ENCODE measurements around the gene KIF3B.

The KIF3B gene

DNA sequence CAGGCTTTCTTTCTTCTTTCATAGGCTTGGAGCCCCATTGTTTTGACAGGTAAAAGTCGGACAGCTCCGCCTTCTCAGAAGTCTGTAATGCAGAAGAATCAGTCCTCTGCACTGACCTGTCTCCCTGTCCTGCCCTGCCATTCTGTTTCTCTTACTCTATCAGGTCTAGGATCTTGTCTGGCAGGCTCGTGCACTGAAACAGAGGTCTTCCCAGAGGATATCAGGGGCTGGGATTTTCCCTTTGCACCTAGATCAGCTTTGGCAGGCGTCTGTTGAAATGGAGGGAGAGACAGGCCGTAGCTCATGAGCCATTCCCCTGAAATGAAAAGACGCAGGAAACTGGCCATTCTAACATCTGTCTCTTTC is 25.0 kb downstream of the KIF3B start:
- no peak overlapping the region for H3K9ac ChIP-seq
- peaks cover 16% of the 10 kb centered on the region for H3K4me1 ChIP-seq
- H3K27ac ChIP-seq, result no peak overlapping the region
- no peaks in the 10 kb centered on the region for H3K9me3 ChIP-seq (ENCODE audit: control insufficient read depth, low read length)
- H3K4me2 ChIP-seq (ENCODE audit: low read length), result no peak overlapping the region
- H3K4me3 ChIP-seq (ENCODE audit: low read depth, low read length), result no peak overlapping the region
- TF ChIP-seq, protein P1, sequence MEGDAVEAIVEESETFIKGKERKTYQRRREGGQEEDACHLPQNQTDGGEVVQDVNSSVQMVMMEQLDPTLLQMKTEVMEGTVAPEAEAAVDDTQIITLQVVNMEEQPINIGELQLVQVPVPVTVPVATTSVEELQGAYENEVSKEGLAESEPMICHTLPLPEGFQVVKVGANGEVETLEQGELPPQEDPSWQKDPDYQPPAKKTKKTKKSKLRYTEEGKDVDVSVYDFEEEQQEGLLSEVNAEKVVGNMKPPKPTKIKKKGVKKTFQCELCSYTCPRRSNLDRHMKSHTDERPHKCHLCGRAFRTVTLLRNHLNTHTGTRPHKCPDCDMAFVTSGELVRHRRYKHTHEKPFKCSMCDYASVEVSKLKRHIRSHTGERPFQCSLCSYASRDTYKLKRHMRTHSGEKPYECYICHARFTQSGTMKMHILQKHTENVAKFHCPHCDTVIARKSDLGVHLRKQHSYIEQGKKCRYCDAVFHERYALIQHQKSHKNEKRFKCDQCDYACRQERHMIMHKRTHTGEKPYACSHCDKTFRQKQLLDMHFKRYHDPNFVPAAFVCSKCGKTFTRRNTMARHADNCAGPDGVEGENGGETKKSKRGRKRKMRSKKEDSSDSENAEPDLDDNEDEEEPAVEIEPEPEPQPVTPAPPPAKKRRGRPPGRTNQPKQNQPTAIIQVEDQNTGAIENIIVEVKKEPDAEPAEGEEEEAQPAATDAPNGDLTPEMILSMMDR (IDR thresholded peaks at IDR 0.05), result no peak
- no peak overlapping the region for H2AFZ ChIP-seq
- no peaks in the 10 kb centered on the region for H3K27me3 ChIP-seq (ENCODE audit: control insufficient read depth, insufficient read depth, low read length)
- H3K79me2 ChIP-seq, result peaks cover 37% of the 10 kb centered on the region
- H3K36me3 ChIP-seq (ENCODE audit: control insufficient read depth, insufficient read depth, low read length), result no peaks in the 10 kb centered on the region

DNA sequence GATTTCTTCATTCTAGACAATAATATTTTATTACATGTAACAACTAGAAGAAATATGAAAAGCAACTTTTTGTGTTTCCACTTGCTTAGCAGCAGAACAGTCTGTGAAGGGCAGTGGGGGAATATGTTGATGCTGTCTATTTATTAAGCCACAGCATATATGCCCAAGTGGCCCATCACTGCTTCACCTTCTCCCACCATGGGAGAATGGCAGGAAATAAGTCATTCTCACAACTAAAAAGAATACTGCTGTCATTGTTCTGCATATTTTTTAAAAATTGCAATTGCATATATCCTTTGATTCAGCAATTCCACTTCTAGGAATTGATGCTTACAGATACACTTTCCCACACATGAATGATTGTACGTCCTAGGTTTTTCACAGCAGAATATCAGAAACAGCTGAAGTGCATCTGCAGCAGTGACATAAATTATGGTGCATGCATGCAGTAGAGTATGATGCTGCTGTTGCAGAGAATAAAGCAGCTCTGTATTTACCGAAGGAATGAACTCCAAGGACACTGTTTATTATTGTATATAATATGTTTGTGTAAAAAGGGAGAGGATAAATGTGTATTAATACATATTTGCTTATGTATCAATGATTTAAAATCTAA is 26.8 kb downstream of the KIF3B start:
- no peaks in the 10 kb centered on the region for H3K9me3 ChIP-seq (ENCODE audit: control insufficient read depth, low read length)
- no peak overlapping the region for H3K4me2 ChIP-seq (ENCODE audit: low read length)
- H3K27me3 ChIP-seq (ENCODE audit: control insufficient read depth, insufficient read depth, low read length), result no peaks in the 10 kb centered on the region
- no peak overlapping the region for H3K9ac ChIP-seq
- H3K4me3 ChIP-seq (ENCODE audit: low read depth, low read length), result no peak overlapping the region
- TF ChIP-seq, protein P1 (IDR thresholded peaks at IDR 0.05), result no peak
- peaks cover 13% of the 10 kb centered on the region for H3K4me1 ChIP-seq
- H3K79me2 ChIP-seq, result peaks cover 31% of the 10 kb centered on the region
- H2AFZ ChIP-seq, result no peak overlapping the region
- H3K27ac ChIP-seq, result no peak overlapping the region
- H3K36me3 ChIP-seq (ENCODE audit: control insufficient read depth, insufficient read depth, low read length), result no peaks in the 10 kb centered on the region

DNA sequence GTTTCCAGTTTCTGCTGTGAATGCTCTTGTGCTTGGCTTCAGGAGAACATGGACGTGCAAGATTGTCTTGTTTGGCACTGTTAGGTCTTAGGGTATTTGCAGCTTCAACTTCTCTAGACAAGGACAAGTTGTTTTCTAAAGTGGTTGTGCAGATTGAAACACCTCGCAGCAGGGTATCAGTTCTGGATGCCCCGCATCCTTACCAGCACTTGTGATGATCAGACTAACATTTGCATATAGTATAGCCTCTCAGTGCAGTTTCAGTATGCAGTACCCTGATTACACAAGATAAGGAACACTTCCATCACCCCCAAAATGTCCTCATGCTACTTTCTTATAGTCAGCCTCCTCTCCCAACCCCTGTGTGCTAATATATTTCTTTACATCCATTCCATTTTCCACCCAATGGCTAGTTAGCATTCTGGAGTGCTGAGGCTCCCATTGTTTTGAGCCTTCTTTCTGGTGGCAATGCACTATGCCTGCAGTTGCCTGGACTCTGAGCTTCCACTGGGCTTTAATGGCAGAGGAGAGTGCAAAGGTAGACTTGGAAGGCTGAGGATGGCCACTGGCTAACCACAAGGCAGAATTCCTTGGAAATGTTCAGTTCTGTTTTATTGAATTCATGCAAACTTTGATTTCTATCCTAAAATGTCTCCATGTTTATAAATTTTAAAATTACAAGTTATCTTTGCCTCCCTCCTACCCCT is 35.4 kb downstream of the KIF3B start:
- Histone ChIP-seq H3K36me3 (ENCODE audit: control insufficient read depth, insufficient read depth, low read length) (no peaks in the 10 kb centered on the region), H3K9me3 (ENCODE audit: control insufficient read depth, low read length) (no peaks in the 10 kb centered on the region), H3K27me3 (ENCODE audit: control insufficient read depth, insufficient read depth, low read length) (no peaks in the 10 kb centered on the region), H3K9ac (no peak overlapping the region), H3K79me2 (peaks cover 18% of the 10 kb centered on the region), H2AFZ (no peak overlapping the region), H3K4me2 (ENCODE audit: low read length) (no peak overlapping the region), H3K27ac (no peak overlapping the region), H3K4me1 (no peaks in the 10 kb centered on the region), H3K4me3 (ENCODE audit: low read depth, low read length) (no peak overlapping the region)
- TF ChIP-seq, protein P1 (IDR thresholded peaks at IDR 0.05), result no peak

DNA sequence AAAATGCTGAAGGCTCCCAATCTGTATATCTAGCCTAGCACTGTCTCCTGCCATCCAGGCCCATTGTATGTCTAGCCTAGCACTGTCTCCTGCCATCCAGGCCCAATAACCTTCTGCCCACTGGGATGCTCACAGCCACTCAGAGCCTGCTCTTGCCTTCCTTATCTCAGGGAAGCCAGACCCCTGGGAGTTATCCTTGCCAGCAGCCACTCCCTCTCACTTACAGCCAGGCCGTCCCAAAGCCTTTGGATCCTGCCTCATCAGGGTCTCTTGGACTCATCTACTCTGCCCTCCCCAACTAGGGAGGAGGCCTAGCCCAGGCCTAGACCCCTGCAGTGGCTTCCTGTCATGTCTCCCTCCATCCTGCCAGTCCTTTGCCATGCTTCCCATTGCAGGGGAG is 37.3 kb downstream of the KIF3B start:
- TF ChIP-seq, protein P1 (IDR thresholded peaks at IDR 0.05), result no peak
- no peaks in the 10 kb centered on the region for H3K36me3 ChIP-seq (ENCODE audit: control insufficient read depth, insufficient read depth, low read length)

DNA sequence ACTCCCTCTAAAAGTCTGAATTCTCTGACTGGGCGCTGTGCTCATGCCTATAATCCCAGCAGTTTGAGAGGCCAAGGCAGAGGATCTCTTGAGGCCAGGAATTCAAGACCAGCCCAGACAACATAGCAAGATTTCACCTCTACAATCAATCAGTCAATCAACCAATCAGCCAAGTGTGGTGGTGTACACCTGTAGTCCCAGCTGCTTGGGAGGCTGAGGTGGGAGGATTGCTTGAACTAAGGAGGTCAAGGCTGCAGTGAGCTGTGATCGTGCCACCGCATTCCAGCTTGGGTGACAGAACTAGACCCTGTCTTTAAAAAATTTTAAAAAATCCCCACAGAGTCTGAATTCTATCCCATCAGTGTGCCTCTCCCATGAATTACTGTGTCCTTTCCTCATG is 37.9 kb downstream of the KIF3B start:
- H3K36me3 ChIP-seq (ENCODE audit: control insufficient read depth, insufficient read depth, low read length), result no peaks in the 10 kb centered on the region
- H3K27ac ChIP-seq, result no peak overlapping the region
- H3K79me2 ChIP-seq, result peaks cover 12% of the 10 kb centered on the region
- H3K4me3 ChIP-seq (ENCODE audit: low read depth, low read length), result no peak overlapping the region
- TF ChIP-seq, protein P1 (IDR thresholded peaks at IDR 0.05), result no peak
- H3K9me3 ChIP-seq (ENCODE audit: control insufficient read depth, low read length), result no peaks in the 10 kb centered on the region
- H2AFZ ChIP-seq, result no peak overlapping the region
- no peak overlapping the region for H3K4me2 ChIP-seq (ENCODE audit: low read length)
- H3K9ac ChIP-seq, result no peak overlapping the region
- no peaks in the 10 kb centered on the region for H3K4me1 ChIP-seq
- no peaks in the 10 kb centered on the region for H3K27me3 ChIP-seq (ENCODE audit: control insufficient read depth, insufficient read depth, low read length)

More for the DNA sequence above, 37.3 kb downstream of the KIF3B start:
- H3K9me3 ChIP-seq (ENCODE audit: control insufficient read depth, low read length), result no peaks in the 10 kb centered on the region
- no peak overlapping the region for H3K27ac ChIP-seq
- H2AFZ ChIP-seq, result no peak overlapping the region
- H3K79me2 ChIP-seq, result peaks cover 18% of the 10 kb centered on the region
- H3K9ac ChIP-seq, result no peak overlapping the region
- no peak overlapping the region for H3K4me3 ChIP-seq (ENCODE audit: low read depth, low read length)
- no peak overlapping the region for H3K4me2 ChIP-seq (ENCODE audit: low read length)
- H3K27me3 ChIP-seq (ENCODE audit: control insufficient read depth, insufficient read depth, low read length), result no peaks in the 10 kb centered on the region
- H3K4me1 ChIP-seq, result no peaks in the 10 kb centered on the region

All from parathyroid adenoma (tissue), 2 donors.